ENCODE measurements around the gene C12orf54.
"Not testable (repeated sequence)": the region's sequence is repeated elsewhere in the genome, so short reads cannot be mapped to it uniquely, and the experiment has no call there.

GRCh38 chr12:48452961-48453360, 29.3 kb upstream of the C12orf54 start:
- TF ChIP-seq, protein P1, sequence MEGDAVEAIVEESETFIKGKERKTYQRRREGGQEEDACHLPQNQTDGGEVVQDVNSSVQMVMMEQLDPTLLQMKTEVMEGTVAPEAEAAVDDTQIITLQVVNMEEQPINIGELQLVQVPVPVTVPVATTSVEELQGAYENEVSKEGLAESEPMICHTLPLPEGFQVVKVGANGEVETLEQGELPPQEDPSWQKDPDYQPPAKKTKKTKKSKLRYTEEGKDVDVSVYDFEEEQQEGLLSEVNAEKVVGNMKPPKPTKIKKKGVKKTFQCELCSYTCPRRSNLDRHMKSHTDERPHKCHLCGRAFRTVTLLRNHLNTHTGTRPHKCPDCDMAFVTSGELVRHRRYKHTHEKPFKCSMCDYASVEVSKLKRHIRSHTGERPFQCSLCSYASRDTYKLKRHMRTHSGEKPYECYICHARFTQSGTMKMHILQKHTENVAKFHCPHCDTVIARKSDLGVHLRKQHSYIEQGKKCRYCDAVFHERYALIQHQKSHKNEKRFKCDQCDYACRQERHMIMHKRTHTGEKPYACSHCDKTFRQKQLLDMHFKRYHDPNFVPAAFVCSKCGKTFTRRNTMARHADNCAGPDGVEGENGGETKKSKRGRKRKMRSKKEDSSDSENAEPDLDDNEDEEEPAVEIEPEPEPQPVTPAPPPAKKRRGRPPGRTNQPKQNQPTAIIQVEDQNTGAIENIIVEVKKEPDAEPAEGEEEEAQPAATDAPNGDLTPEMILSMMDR (IDR thresholded peaks at IDR 0.05), result not testable (repeated sequence)
- TF ChIP-seq POLR2A (IDR thresholded peaks at IDR 0.05), result not testable (repeated sequence)
